ENCODE results near the gene FOSL1. TPM values are rescaled to one million over a fixed set of nuclear protein-coding genes. Genes with fewer than 3 reads are reported as not detected.

Gene FOSL1
- total RNA-seq, 1 experiment from 2014 or later, result 20.5 TPM

GRCh38 chr11:65870307-65870658, 29.9 kb downstream of the FOSL1 start (continued):
- TF ChIP-seq ARID4B (CRISPR knock-in tag; IDR thresholded peaks at IDR 0.05; ENCODE audit: borderline replicate concordance), result no peak
- no peak for TF ChIP-seq OVOL2 (CRISPR knock-in tag; IDR thresholded peaks at IDR 0.05; ENCODE audit: borderline replicate concordance)
- no peak for TF ChIP-seq USF2 (CRISPR knock-in tag; IDR thresholded peaks at IDR 0.05)

- Mint-ChIP-seq H3K4me1 (peaks cover 10% of the 10 kb centered on the region), H3K27ac (no peak overlapping the region), H3K9me3 (no peaks in the 10 kb centered on the region), H3K27me3 (ENCODE audit: low read depth) (peaks cover 48% of the 10 kb centered on the region), H3K36me3 (peaks cover 5% of the 10 kb centered on the region), H3K4me3 (no peak overlapping the region; the same call in 1 of the 2 replicates)
- ATAC-seq (no peak), DNase-seq (ENCODE audit: low spot score) (no peak)
- ChIA-PET CTCF (interaction anchor here (3.8 to 16.6 kb wide), 3 partner anchors 10 to 90 kb away, joined by 11 to 539 read pairs (median 89); partner anchors contain the start of genes CCDC85B, CFL1, FIBP and MUS81), POLR2A (interaction anchor here (0.5 to 3.1 kb wide), 3 partner anchors 11 to 206 kb away, joined by 3 to 19 read pairs (median 5); partner anchors contain the start of genes CFL1 and MUS81)
- TF ChIP-seq ATF1 (CRISPR knock-in tag; IDR thresholded peaks at IDR 0.05), result no peak
- no peak for TF ChIP-seq JAZF1 (CRISPR knock-in tag; IDR thresholded peaks at IDR 0.05)
- TF ChIP-seq NFE2L1 (CRISPR knock-in tag; IDR thresholded peaks at IDR 0.05), result no peak
- TF ChIP-seq ETV6 (CRISPR knock-in tag; IDR thresholded peaks at IDR 0.05), result no peak
- TF ChIP-seq TCF7 (CRISPR knock-in tag; IDR thresholded peaks at IDR 0.05; ENCODE audit: low read depth), result no peak
- TF ChIP-seq MLX (CRISPR knock-in tag; IDR thresholded peaks at IDR 0.05), result no peak
- TF ChIP-seq ESRRA (CRISPR knock-in tag; IDR thresholded peaks at IDR 0.05; ENCODE audit: borderline replicate concordance), result no peak
- TF ChIP-seq RORB (CRISPR knock-in tag; IDR thresholded peaks at IDR 0.05), result no peak
- TF ChIP-seq ATF3 (CRISPR knock-in tag; conservative IDR thresholded peaks at IDR 0.05), result no peak
- no peak for TF ChIP-seq ZNF219 (CRISPR knock-in tag; IDR thresholded peaks at IDR 0.05; ENCODE audit: borderline replicate concordance)
- TF ChIP-seq PRDM15 (CRISPR knock-in tag; IDR thresholded peaks at IDR 0.05), result no peak
- no peak for TF ChIP-seq FOXK1 (CRISPR knock-in tag; IDR thresholded peaks at IDR 0.05)
These were observed 30.4 kb downstream of the FOSL1 start for GRCh38 chr11:65869643-65870306.
